Left lung (tissue), 10 donors: ENCODE measurements around the gene VPS13A. TPM values are rescaled to one million over a fixed set of nuclear protein-coding genes. Genes with fewer than 3 reads are reported as not detected.
A peak's percentile ranks its signal among the peaks of the same experiment; 100 is the strongest.

Source experiments
- ATAC-seq: fragments of 200-7000 bp; cut with Tn5 transposase; one replicate; pipeline ENCODE4 v1.9.1; 2020; ENCODE audit warnings: moderate library complexity
- DNase-seq, 4 donors: peaks; one replicate each; pipeline ENCODE4 v3.0.0-alpha.2; 2013 to 2020
- H3K27ac ChIP-seq, 2 donors: fragments of 200-600 bp; sonication (generic) in 1 of 2; one replicate each; pipeline versions ENCODE4 v1.5.0 to v1.8.0; 2020 to 2021
- H3K27me3 ChIP-seq, 2 donors: fragments of 200-600 bp; sonication (generic) in 1 of 2; one replicate each; pipeline versions ENCODE4 v1.5.0 to v1.8.0; 2020 to 2021
- H3K36me3 ChIP-seq, 2 donors: fragments of 200-600 bp; sonication (generic) in 1 of 2; one replicate each; pipeline versions ENCODE4 v1.5.0 to v1.8.0; 2020 to 2021
- H3K4me1 ChIP-seq, 2 donors: fragments of 200-600 bp; one replicate each; pipeline ENCODE4 v1.8.0; 2021
- H3K4me3 ChIP-seq, 2 donors: fragments of 200-600 bp; sonication (generic) in 1 of 2; one replicate each; pipeline versions ENCODE4 v1.5.0 to v1.8.0; 2020 to 2021; ENCODE audit warnings: mild to moderate bottlenecking in 1 of 2
- H3K9me3 ChIP-seq, 2 donors: fragments of 200-600 bp; sonication (generic) in 1 of 2; one replicate each; pipeline versions ENCODE4 v1.5.0 to v1.8.0; 2020 to 2021
- intact Hi-C, 2 donors: fragments of 100-400 bp; cut with DNase I; formaldehyde crosslinking; loops; one replicate each; pipeline versions ENCODE4 v1.11.2 to v1.14.2; 2022
- polyA plus RNA-seq, 6 donors: library from polyadenylated mRNA; unstranded; fragments of 120-200 nt; gene quantifications; one replicate each; pipeline ENCODE4 v1.2.1, GENCODE V29; 2013; ENCODE audit not compliant: insufficient read length in 6 of 6
- total RNA-seq, 2 donors: library from RNA; stranded (reverse); fragmentation: NEBNext Ultra II Directional; extraction: Animal tissue kit (Norgen Biotek cat#: 25700); gene quantifications; one replicate each; pipeline ENCODE4 v1.2.1, GENCODE V29; 2021
- TF ChIP-seq, protein P1 (sequence below), 2 donors: fragments of 200-600 bp; sonication (generic) in 1 of 2; IDR thresholded peaks; one replicate each; pipeline versions ENCODE4 v1.5.0 to v1.8.0; 2021; ENCODE audit warnings: antibody characterized with exemption in 2 of 2
- donor health status: DM: no; HTN: yes; CAD: no.
- donor health status: DM: no; HTN: no; CAD: no.

The VPS13A gene
- total and polyA plus RNA-seq, 8 donors, result 19.7 to 36.1 (median 28.7) TPM

DNA sequence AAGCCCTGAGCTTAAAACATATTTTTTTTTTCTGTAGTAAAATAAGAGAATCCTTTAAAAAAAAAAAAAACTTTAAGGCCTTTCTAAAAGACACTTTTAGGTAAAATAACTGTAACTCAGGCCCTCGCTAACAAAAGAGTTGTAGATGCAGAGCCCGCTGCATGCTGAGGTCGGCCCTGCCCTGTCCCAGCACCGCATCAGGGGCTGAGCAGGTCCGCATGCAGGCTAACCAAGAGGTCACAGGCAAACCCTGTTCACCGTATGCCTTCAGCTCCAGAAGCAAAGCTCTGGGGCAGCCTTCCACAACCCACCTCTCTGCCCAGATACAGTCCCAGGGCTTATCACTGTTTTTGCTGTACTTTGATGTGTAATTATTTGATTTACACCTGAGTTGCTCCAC is 254.7 kb downstream of the VPS13A start:
- intact Hi-C loops, result loop anchor here in 1 of 2 donors (5.0 to 10.0 kb wide), 2 partner anchors 315 to 613 kb away; no protein-coding TSS in a partner anchor

DNA sequence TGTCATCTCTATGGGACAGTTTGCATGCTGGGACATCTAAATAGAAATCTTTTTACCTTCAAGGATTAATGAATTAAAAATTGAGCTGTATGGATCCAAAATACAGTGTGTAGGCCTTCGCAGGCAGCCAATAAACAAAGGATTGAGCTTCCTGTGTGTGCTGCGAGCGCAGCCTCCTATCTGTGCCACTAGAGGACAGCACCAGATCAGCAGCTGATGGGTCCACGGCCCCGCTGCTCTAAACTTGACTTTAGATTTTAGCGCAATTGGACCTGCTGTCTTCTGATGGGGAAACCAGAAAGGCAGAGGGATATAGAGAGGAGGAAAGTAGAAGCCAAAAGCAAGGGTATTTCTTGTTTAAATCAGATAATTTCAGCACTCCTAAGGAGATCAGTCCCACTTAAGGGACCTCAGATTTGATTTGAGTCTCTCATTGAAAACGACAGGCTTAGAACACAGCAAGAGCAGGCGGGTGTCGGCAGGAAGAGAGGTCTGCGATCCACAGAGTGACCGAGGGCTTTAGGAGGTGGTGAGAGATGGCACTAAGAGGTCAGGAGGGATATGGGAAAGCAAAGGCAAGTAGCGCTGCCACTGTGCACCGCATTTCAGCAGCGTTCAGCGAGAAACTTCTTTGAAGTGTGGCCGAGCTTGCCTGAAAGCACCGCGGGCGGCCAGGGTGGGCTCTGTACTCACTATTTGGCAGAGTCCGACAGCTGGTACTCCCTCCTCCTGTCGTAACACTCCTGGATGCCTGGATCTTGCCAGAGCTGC is 256.5 kb downstream of the VPS13A start:
- DNase-seq, result peak; percentile 49 to 83 (median 74)
- H3K27ac ChIP-seq, result no peak overlapping the region
- no peaks in the 10 kb centered on the region for H3K36me3 ChIP-seq
- H3K9me3 ChIP-seq, result no peaks in the 10 kb centered on the region
- no peaks in the 10 kb centered on the region for H3K27me3 ChIP-seq
- TF ChIP-seq, protein P1, sequence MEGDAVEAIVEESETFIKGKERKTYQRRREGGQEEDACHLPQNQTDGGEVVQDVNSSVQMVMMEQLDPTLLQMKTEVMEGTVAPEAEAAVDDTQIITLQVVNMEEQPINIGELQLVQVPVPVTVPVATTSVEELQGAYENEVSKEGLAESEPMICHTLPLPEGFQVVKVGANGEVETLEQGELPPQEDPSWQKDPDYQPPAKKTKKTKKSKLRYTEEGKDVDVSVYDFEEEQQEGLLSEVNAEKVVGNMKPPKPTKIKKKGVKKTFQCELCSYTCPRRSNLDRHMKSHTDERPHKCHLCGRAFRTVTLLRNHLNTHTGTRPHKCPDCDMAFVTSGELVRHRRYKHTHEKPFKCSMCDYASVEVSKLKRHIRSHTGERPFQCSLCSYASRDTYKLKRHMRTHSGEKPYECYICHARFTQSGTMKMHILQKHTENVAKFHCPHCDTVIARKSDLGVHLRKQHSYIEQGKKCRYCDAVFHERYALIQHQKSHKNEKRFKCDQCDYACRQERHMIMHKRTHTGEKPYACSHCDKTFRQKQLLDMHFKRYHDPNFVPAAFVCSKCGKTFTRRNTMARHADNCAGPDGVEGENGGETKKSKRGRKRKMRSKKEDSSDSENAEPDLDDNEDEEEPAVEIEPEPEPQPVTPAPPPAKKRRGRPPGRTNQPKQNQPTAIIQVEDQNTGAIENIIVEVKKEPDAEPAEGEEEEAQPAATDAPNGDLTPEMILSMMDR (IDR thresholded peaks at IDR 0.05), result peak; percentile 80 to 98
- peaks cover 0 to 9% of the 10 kb centered on the region in 2 donors for H3K4me1 ChIP-seq
- peak; percentile 97 for ATAC-seq
- intact Hi-C loops, result loop anchor here in 1 of 2 donors (5.0 to 10.0 kb wide), 2 partner anchors 313 to 611 kb away; no protein-coding TSS in a partner anchor
- no peak overlapping the region for H3K4me3 ChIP-seq

More for the DNA sequence above, 254.7 kb downstream of the VPS13A start:
- Histone ChIP-seq H3K27ac (no peak overlapping the region), H3K4me1 (peaks cover 0 to 17% of the 10 kb centered on the region in 2 donors), H3K4me3 (no peak overlapping the region), H3K27me3 (no peaks in the 10 kb centered on the region), H3K36me3 (no peaks in the 10 kb centered on the region), H3K9me3 (no peaks in the 10 kb centered on the region)
- ATAC-seq (no peak), DNase-seq (no peak)
- TF ChIP-seq, protein P1 (IDR thresholded peaks at IDR 0.05), result no peak

DNA sequence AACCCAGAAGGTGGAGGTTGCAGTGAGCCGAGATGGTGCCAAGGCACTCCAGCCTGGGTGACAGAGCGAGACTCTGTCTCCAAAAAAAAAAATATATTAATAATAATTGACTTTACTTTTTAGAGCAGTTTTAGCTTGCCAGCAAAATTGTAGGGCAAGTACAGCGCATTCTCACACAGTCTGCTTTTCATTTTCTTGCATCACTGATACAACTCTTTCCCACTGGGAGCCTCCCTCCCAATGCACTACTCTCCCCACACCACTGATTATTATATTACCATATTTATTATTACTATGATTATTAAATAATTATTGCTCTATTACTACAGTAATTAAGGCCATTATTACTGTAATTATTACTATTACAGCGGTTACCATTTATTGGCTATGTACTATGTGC is 257.9 kb downstream of the VPS13A start:
- Histone ChIP-seq H3K27me3 (no peaks in the 10 kb centered on the region), H3K4me3 (no peak overlapping the region), H3K4me1 (peaks cover 0 to 9% of the 10 kb centered on the region in 2 donors), H3K9me3 (no peaks in the 10 kb centered on the region), H3K27ac (no peak overlapping the region), H3K36me3 (no peaks in the 10 kb centered on the region)
- no peak for DNase-seq
- TF ChIP-seq, protein P1 (IDR thresholded peaks at IDR 0.05), result no peak
- ATAC-seq, result no peak
- intact Hi-C loops, result loop anchor here in 1 of 2 donors (10.0 kb wide), 1 partner anchor 610 kb away; no protein-coding TSS in a partner anchor

DNA sequence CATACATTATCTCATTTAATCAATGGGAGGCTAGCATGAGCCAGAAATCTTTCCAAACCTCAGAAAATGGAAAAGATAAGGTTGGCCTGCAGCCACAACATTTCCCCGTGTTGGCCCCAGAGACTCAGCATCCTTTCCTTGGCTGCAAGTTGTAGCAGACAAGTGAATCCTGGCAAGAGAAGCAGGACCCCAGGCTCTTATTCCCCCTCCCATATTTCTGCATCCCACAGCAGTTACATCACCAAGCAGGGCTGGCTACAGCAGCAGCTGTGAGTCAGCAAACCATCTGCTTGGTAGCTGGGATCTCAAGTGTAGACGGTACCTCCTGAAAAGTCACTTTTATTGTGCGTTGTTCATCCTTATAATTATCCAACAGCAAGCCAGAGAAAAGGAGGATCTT is 258.4 kb downstream of the VPS13A start:
- no peaks in the 10 kb centered on the region for H3K27me3 ChIP-seq
- H3K36me3 ChIP-seq, result no peaks in the 10 kb centered on the region
- intact Hi-C loops, result loop anchor here in 1 of 2 donors (10.0 kb wide), 1 partner anchor 609 kb away; no protein-coding TSS in a partner anchor
- H3K4me3 ChIP-seq, result no peak overlapping the region
- ATAC-seq, result no peak
- DNase-seq, result no peak
- no peaks in the 10 kb centered on the region for H3K9me3 ChIP-seq
- H3K4me1 ChIP-seq, result peaks cover 0 to 10% of the 10 kb centered on the region in 2 donors
- H3K27ac ChIP-seq, result no peak overlapping the region
- TF ChIP-seq, protein P1 (IDR thresholded peaks at IDR 0.05), result no peak

- DNase-seq, result no peak
- H3K4me3 ChIP-seq, result no peak overlapping the region
- H3K27ac ChIP-seq, result no peak overlapping the region
- no peak for ATAC-seq
- peaks cover 0 to 10% of the 10 kb centered on the region in 2 donors for H3K4me1 ChIP-seq
- TF ChIP-seq, protein P1 (IDR thresholded peaks at IDR 0.05), result no peak
- H3K27me3 ChIP-seq, result no peaks in the 10 kb centered on the region
- intact Hi-C loops, result loop anchor here in 1 of 2 donors (10.0 kb wide), 1 partner anchor 606 kb away; no protein-coding TSS in a partner anchor
- H3K36me3 ChIP-seq, result no peaks in the 10 kb centered on the region
- no peaks in the 10 kb centered on the region for H3K9me3 ChIP-seq
These were observed 261.3 kb downstream of the VPS13A start for GRCh38 chr9:77438653-77439052.
